HFF-Myc (cell line): ENCODE data around the gene MCF2L2.

Experiments
- DNase-seq: peaks from one replicate; pipeline ENCODE4 v3.0.0-alpha.2; 2011; ENCODE audit warnings: low read depth; ENCODE audit errors: extremely low read depth
- H3K4me3 ChIP-seq: replicated peaks from 2 replicates; pipeline ENCODE4 v1.5.1; 2011; ENCODE audit warnings: low read depth, mild to moderate bottlenecking, control low read depth, low read length
- TF ChIP-seq, protein P1 (sequence below): IDR thresholded peaks from 2 replicates; pipeline ENCODE4 v1.5.1; 2012; ENCODE audit warnings: mild to moderate bottlenecking, low read depth, low read length, control low read depth; ENCODE audit errors: missing control alignments

Gene MCF2L2

DNA sequence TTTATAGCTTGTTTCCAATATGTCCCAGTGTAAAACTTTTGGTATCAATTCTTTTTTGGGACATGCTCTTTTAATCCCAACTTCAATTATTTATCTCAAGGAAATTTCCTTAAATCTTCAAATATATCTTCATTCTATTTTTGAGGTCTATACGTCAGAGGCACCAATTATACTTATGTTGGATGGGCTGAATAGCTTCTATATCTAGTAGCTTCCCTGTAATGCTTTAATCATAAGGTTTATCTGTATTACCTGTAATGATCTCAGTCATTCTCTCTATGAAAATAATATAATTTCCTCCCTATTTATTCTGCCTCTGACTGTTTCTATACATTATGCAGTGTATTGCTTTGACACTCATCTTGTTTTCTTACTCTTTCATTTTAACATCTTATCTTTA is 299.2 kb downstream of the MCF2L2 start:
- H3K4me3 ChIP-seq: no peak overlapping the region
- TF ChIP-seq, protein P1, sequence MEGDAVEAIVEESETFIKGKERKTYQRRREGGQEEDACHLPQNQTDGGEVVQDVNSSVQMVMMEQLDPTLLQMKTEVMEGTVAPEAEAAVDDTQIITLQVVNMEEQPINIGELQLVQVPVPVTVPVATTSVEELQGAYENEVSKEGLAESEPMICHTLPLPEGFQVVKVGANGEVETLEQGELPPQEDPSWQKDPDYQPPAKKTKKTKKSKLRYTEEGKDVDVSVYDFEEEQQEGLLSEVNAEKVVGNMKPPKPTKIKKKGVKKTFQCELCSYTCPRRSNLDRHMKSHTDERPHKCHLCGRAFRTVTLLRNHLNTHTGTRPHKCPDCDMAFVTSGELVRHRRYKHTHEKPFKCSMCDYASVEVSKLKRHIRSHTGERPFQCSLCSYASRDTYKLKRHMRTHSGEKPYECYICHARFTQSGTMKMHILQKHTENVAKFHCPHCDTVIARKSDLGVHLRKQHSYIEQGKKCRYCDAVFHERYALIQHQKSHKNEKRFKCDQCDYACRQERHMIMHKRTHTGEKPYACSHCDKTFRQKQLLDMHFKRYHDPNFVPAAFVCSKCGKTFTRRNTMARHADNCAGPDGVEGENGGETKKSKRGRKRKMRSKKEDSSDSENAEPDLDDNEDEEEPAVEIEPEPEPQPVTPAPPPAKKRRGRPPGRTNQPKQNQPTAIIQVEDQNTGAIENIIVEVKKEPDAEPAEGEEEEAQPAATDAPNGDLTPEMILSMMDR: no peak
- DNase-seq: no peak

DNA sequence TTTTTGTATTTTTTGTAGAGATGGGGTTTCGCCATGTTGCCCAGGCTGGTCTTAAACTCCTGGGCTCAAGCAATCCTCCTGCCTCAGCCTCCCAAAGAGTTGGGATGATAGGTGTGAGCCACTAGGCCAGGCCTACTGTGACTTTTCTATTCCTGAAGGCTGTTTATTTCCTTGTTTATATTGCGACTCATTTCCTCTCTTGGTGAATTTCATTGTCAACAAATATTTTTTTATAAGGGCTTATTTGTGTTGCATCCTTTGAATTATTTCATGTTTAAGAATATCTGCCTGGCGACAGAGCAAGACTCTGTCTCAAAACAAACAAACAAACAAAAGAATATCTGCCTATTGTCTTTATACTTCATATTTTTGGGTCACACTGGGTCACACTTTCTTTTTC is 299.7 kb downstream of the MCF2L2 start:
- DNase-seq: no peak
- no peak overlapping the region for H3K4me3 ChIP-seq
- TF ChIP-seq, protein P1: no peak
